ENCODE results near the gene PYCR2. TPM values are rescaled to one million over a fixed set of nuclear protein-coding genes. Genes with fewer than 3 reads are reported as not detected.

PYCR2 gene
- total RNA-seq, 1 experiment from 2014 or later: 104 TPM

- Histone ChIP-seq H3K14ac (ENCODE audit: insufficient read depth, low read length) (no peak overlapping the region), H4K8ac (replicated peaks; ENCODE audit: insufficient read length, low read depth, low read length) (no peak overlapping the region), H3K4ac (ENCODE audit: low read depth, low read length) (no peak overlapping the region), H3K23me2 (ENCODE audit: insufficient read length, low read depth, low read length, poor library complexity, severe bottlenecking) (no peaks in the 10 kb centered on the region), H2AK5ac (ENCODE audit: insufficient read length, low read length) (no peak overlapping the region), H3K4me1 (ENCODE audit: insufficient read depth, low read length) (no peaks in the 10 kb centered on the region; the same call in 1 of the 2 replicates), H3K27me3 (ENCODE audit: insufficient read depth, low read length) (no peaks in the 10 kb centered on the region), H4K91ac (ENCODE audit: insufficient read length, low read depth, low read length) (no peak overlapping the region), H4K5ac (ENCODE audit: insufficient read length, low read depth, low read length) (no peak overlapping the region), H3K79me2 (ENCODE audit: insufficient read depth, low read length) (no peaks in the 10 kb centered on the region), H3K56ac (ENCODE audit: insufficient read length, low read depth, low read length) (no peak overlapping the region), H2BK5ac (ENCODE audit: insufficient read length, low read length) (no peak overlapping the region), H3K9me3 (ENCODE audit: control insufficient read depth, low read depth, low read length) (no peaks in the 10 kb centered on the region), H3T11ph (ENCODE audit: low read length) (no peak overlapping the region), H2BK15ac (ENCODE audit: low read depth, low read length) (no peak overlapping the region), H3K4me2 (ENCODE audit: insufficient read depth, insufficient read length, low read length) (no peak overlapping the region), H4K20me1 (ENCODE audit: control insufficient read depth, insufficient read depth, insufficient read length) (no peaks in the 10 kb centered on the region), H2BK20ac (ENCODE audit: low read depth, low read length, poor library complexity, severe bottlenecking) (no peak overlapping the region), H3K23ac (ENCODE audit: insufficient read length, low read depth, low read length) (no peak overlapping the region), H3K79me1 (ENCODE audit: insufficient read depth, low read depth, low read length, poor library complexity, severe bottlenecking) (no peaks in the 10 kb centered on the region), H3K18ac (ENCODE audit: insufficient read length, low read depth, low read length) (no peak overlapping the region), H2AFZ (ENCODE audit: low read length) (no peak overlapping the region), H2BK12ac (ENCODE audit: insufficient read length, low read depth, low read length) (no peak overlapping the region), H2BK120ac (ENCODE audit: low read depth, low read length, poor library complexity, severe bottlenecking) (no peak overlapping the region), H3K9ac (ENCODE audit: extremely low read depth, insufficient read length, low read length) (no peak overlapping the region), H3K27ac (ENCODE audit: insufficient read length, low read depth, low read length) (no peak overlapping the region)
- WGBS (ENCODE audit: extremely low coverage, insufficient read length, low lambda C conversion rate): no CpG with 5 or more reads among the region's 11 CpGs
- peaks cover 45 to 88% (median 49%) of the 10 kb centered on the region in 3 experiments; a peak in 6 of 7 replicates for H3K36me3 Mint-ChIP-seq (ENCODE audit: insufficient read depth in 1 of 3, low read depth in 3 of 3)
- no peak for DNase-seq
- no peaks in the 10 kb centered on the region for H3K27me3 Mint-ChIP-seq (ENCODE audit: low read depth)
- no peak overlapping the region for H3K4me3 Mint-ChIP-seq
- H3K27ac Mint-ChIP-seq: peak overlapping the region; percentile 66 to 93 (median 78); a peak in 5 of 7 replicates
- peaks cover 19 to 22% of the 10 kb centered on the region in 2 experiments for H3K4me1 Mint-ChIP-seq
- TF ChIP-seq, protein P1, sequence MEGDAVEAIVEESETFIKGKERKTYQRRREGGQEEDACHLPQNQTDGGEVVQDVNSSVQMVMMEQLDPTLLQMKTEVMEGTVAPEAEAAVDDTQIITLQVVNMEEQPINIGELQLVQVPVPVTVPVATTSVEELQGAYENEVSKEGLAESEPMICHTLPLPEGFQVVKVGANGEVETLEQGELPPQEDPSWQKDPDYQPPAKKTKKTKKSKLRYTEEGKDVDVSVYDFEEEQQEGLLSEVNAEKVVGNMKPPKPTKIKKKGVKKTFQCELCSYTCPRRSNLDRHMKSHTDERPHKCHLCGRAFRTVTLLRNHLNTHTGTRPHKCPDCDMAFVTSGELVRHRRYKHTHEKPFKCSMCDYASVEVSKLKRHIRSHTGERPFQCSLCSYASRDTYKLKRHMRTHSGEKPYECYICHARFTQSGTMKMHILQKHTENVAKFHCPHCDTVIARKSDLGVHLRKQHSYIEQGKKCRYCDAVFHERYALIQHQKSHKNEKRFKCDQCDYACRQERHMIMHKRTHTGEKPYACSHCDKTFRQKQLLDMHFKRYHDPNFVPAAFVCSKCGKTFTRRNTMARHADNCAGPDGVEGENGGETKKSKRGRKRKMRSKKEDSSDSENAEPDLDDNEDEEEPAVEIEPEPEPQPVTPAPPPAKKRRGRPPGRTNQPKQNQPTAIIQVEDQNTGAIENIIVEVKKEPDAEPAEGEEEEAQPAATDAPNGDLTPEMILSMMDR (conservative IDR thresholded peaks at IDR 0.05): no peak
- H3K9me3 Mint-ChIP-seq: no peaks in the 10 kb centered on the region
These were observed 52.5 kb downstream of the PYCR2 start for GRCh38 chr1:225871359-225872074.
